ENCODE data around the gene TTLL8.

TTLL8 gene

DNA sequence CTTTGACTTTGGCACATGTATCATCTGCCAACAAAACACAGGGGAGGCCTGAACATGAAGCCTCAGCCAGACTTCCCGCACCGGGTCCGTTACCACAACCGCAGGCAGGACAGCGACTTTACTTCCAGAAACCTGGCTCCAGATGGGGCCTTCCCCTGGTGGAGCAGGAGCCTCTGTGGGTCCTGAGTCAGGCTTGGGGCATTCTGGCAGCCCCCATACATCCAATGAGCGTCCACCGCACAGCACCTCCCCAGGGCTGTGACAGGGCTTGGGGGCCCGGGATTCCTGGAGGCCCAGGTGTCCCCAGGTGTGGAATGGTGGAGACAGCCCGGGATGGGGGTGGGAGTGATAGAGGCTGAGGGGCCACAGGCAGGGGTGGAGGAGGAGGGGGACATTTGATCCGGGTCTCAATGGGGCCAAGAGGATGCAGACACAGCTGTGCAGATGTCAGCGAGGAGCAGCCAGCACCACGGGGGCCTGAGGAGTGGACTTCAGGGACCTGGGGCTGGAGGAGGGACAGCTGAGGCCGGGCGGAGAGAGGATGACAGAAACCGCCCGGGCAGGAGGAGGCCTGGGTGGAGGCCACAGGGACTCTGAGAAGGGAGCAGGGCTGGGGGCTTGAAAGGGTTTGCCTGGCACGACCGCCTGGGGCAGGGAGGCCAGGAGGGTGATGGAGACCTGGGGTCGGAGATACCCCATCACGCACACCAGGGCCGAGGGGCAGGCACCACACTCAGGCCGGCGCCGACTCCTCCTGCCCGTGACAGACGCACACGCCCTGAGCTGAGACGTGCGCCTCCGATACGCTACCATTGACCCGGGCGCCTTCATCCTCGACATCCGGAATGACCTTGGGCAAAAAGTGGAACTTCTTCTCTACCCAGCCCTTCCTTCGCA is 8.6 kb downstream of the TTLL8 start:
- TF ChIP-seq EGR1 (IDR thresholded peaks at IDR 0.05) (no peak), EP300 (IDR thresholded peaks at IDR 0.05; ENCODE audit: borderline replicate concordance) (no peak), TEAD4 (IDR thresholded peaks at IDR 0.05) (no peak), NFIC (IDR thresholded peaks at IDR 0.05) (no peak), CREB1 (IDR thresholded peaks at IDR 0.05; ENCODE audit: low read depth) (no peak), ZBTB7A (IDR thresholded peaks at IDR 0.05; ENCODE audit: low read depth) (no peak), RAD21 (IDR thresholded peaks at IDR 0.05; ENCODE audit: low read depth) (no peak), CEBPB (IDR thresholded peaks at IDR 0.05) (no peak), TCF12 (IDR thresholded peaks at IDR 0.05; ENCODE audit: low read depth) (no peak), YY1 (IDR thresholded peaks at IDR 0.05; ENCODE audit: low read depth) (no peak), TAF1 (IDR thresholded peaks at IDR 0.05; ENCODE audit: low read depth) (no peak), FOXM1 (IDR thresholded peaks at IDR 0.05; ENCODE audit: borderline replicate concordance, low read depth) (no peak)
- TF ChIP-seq, protein P1, sequence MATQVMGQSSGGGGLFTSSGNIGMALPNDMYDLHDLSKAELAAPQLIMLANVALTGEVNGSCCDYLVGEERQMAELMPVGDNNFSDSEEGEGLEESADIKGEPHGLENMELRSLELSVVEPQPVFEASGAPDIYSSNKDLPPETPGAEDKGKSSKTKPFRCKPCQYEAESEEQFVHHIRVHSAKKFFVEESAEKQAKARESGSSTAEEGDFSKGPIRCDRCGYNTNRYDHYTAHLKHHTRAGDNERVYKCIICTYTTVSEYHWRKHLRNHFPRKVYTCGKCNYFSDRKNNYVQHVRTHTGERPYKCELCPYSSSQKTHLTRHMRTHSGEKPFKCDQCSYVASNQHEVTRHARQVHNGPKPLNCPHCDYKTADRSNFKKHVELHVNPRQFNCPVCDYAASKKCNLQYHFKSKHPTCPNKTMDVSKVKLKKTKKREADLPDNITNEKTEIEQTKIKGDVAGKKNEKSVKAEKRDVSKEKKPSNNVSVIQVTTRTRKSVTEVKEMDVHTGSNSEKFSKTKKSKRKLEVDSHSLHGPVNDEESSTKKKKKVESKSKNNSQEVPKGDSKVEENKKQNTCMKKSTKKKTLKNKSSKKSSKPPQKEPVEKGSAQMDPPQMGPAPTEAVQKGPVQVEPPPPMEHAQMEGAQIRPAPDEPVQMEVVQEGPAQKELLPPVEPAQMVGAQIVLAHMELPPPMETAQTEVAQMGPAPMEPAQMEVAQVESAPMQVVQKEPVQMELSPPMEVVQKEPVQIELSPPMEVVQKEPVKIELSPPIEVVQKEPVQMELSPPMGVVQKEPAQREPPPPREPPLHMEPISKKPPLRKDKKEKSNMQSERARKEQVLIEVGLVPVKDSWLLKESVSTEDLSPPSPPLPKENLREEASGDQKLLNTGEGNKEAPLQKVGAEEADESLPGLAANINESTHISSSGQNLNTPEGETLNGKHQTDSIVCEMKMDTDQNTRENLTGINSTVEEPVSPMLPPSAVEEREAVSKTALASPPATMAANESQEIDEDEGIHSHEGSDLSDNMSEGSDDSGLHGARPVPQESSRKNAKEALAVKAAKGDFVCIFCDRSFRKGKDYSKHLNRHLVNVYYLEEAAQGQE (IDR thresholded peaks at IDR 0.05; ENCODE audit: low read depth): no peak
- TF ChIP-seq, protein P2, sequence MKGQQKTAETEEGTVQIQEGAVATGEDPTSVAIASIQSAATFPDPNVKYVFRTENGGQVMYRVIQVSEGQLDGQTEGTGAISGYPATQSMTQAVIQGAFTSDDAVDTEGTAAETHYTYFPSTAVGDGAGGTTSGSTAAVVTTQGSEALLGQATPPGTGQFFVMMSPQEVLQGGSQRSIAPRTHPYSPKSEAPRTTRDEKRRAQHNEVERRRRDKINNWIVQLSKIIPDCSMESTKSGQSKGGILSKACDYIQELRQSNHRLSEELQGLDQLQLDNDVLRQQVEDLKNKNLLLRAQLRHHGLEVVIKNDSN (IDR thresholded peaks at IDR 0.05): no peak
- TF ChIP-seq, protein P3, sequence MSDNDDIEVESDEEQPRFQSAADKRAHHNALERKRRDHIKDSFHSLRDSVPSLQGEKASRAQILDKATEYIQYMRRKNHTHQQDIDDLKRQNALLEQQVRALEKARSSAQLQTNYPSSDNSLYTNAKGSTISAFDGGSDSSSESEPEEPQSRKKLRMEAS (IDR thresholded peaks at IDR 0.05): no peak

DNA sequence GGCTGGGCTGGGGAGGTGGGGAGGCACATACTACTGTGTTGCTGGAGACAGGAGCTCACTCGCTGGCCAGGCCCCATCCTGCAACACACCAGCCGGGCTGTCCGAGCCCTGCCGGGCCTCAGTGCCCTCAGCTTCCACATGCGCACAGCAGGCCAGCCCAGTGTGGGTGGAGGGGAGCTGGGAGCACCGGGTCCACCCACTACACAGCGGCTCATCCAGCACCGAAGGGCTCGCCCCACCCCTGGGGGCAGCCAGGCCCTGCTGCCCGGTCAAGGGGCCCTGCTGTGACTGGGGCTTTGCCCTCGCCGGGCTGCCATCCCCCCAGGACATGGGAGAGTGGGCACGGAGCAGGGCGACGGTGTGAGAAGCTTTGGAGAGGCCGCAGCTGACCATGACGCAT is 9.3 kb downstream of the TTLL8 start:
- TF ChIP-seq EGR1 (IDR thresholded peaks at IDR 0.05): no peak
- TF ChIP-seq, protein P3 (IDR thresholded peaks at IDR 0.05): no peak
- no peak for TF ChIP-seq TCF12 (IDR thresholded peaks at IDR 0.05; ENCODE audit: low read depth)
- TF ChIP-seq ZBTB7A (IDR thresholded peaks at IDR 0.05; ENCODE audit: low read depth): no peak
- no peak for TF ChIP-seq TEAD4 (IDR thresholded peaks at IDR 0.05)
- no peak for TF ChIP-seq EP300 (IDR thresholded peaks at IDR 0.05; ENCODE audit: borderline replicate concordance)
- TF ChIP-seq CREB1 (IDR thresholded peaks at IDR 0.05; ENCODE audit: low read depth): no peak
- no peak for TF ChIP-seq NFIC (IDR thresholded peaks at IDR 0.05)
- no peak for TF ChIP-seq FOXM1 (IDR thresholded peaks at IDR 0.05; ENCODE audit: borderline replicate concordance, low read depth)
- no peak for TF ChIP-seq CEBPB (IDR thresholded peaks at IDR 0.05)

DNA sequence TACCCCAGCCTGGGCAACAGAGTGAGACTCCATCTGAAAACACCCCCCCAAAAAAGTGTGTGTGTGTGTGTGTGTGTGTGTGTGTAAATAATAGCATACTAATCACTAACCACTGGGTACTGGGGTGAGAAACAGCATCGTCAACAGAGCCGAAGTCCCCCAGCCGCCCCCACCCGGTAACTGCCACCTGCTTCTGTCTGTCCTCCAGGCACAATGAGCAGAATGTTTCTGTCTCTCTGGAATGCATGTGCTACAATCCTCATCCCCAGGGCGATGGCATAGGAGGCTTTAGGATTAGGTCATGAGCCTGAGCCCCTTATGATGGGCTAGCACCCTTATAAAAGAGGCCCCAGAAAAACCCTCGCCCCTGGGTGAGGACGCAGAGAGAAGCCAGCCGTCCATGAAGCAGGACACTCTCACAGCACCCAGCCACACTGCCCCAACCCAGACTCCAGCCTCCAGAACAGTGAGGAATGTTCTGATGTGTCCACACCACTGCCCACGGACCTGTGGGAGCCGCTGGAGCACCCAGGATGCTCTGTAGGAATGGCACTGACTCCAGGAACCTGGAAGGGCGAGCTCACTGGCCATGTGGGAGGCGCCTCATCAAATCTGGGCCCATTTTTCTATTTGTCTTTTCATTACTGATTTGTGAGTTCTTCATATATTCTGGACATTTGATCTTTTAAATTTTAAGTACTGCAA is 9.9 kb downstream of the TTLL8 start:
- TF ChIP-seq TAF1 (IDR thresholded peaks at IDR 0.05; ENCODE audit: low read depth) (no peak), FOXM1 (IDR thresholded peaks at IDR 0.05; ENCODE audit: borderline replicate concordance, low read depth) (no peak), EP300 (IDR thresholded peaks at IDR 0.05; ENCODE audit: borderline replicate concordance) (no peak), ZBTB7A (IDR thresholded peaks at IDR 0.05; ENCODE audit: low read depth) (no peak), RAD21 (IDR thresholded peaks at IDR 0.05; ENCODE audit: low read depth) (no peak), TEAD4 (IDR thresholded peaks at IDR 0.05) (no peak)
- TF ChIP-seq, protein P2 (IDR thresholded peaks at IDR 0.05): no peak
- TF ChIP-seq, protein P1 (IDR thresholded peaks at IDR 0.05; ENCODE audit: low read depth): no peak

DNA sequence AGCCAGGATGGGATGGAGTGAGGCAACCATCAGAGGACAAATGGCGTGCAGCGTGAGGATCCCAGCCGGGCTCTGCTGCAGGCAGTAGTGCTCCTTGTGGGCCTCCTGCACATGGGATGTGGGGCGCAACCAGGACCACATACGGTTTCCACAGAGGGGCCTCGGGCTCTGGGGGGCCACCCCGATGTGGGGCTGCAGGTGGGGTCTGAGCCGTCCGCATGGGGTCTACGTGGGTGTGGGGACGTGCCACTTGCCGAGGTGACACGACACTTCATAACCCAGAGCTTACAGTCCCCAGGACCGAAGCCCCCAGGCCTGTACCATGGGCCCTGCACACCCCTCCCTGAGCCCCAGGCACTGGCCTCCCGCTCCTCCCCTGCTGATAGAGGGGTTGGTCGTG is 10.8 kb downstream of the TTLL8 start:
- TF ChIP-seq EGR1 (IDR thresholded peaks at IDR 0.05) (no peak), CEBPB (IDR thresholded peaks at IDR 0.05) (no peak), RAD21 (IDR thresholded peaks at IDR 0.05; ENCODE audit: low read depth) (no peak), ZBTB7A (IDR thresholded peaks at IDR 0.05; ENCODE audit: low read depth) (no peak), CREB1 (IDR thresholded peaks at IDR 0.05; ENCODE audit: low read depth) (no peak), FOXM1 (IDR thresholded peaks at IDR 0.05; ENCODE audit: borderline replicate concordance, low read depth) (no peak), TCF12 (IDR thresholded peaks at IDR 0.05; ENCODE audit: low read depth) (no peak), YY1 (IDR thresholded peaks at IDR 0.05; ENCODE audit: low read depth) (no peak), NFIC (IDR thresholded peaks at IDR 0.05) (no peak), TAF1 (IDR thresholded peaks at IDR 0.05; ENCODE audit: low read depth) (no peak), TEAD4 (IDR thresholded peaks at IDR 0.05) (no peak), EP300 (IDR thresholded peaks at IDR 0.05; ENCODE audit: borderline replicate concordance) (no peak)
- TF ChIP-seq, protein P3 (IDR thresholded peaks at IDR 0.05): no peak
- TF ChIP-seq, protein P1 (IDR thresholded peaks at IDR 0.05; ENCODE audit: low read depth): no peak
- TF ChIP-seq, protein P2 (IDR thresholded peaks at IDR 0.05): no peak
